Skeletal muscle cell (primary cell): Measurements from ENCODE around the gene TMEM39A.

Experiments used
- DNase-seq: peaks from one replicate; pipeline ENCODE4 v3.0.0-alpha.2; 2010; ENCODE audit warnings: low read depth
- H3K4me3 ChIP-seq: 2 replicates; pipeline ENCODE4 v1.5.1; 2011; ENCODE audit warnings: low read depth, mild to moderate bottlenecking, control low read depth, low read length, moderate library complexity

Gene TMEM39A

DNA sequence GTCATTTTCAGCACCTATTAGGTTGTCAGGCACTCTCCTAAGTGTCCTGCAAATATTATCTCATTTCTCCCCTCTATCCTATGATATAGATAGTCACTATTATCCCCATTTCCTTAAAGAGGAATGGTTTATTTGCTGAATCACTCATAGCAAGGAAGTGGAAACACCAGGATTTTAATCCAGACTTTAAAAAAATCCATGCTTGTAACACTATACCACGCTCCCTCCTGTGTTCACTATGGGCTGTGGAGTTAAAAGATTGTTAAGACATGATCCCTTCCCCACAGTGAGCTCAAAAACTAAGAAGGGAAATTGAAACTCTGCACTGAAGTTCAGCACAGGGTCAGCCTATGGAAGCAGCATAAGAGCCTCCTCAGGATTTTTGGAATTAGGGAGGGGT is 60.2 kb downstream of the TMEM39A start:
- no peak for DNase-seq
- no peak overlapping the region for H3K4me3 ChIP-seq

DNA sequence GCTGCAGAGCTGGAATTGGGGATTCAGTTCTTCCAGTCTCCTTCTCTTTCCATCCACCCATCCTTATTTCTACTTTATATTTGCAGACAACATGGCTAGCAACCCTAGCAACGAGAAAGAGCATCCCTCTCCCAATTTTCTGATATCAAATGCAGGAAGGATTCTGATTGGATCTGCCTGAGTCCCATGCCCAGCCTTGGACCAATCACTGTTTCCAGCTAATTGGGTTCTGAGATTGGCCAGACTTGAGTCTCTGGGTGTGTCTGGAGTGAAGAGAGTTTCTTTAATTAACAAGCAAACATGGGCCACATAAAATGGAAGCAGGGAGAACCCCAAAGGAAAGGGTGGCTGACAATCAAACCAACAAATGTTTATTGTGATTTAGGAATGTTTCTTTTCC is 60.6 kb downstream of the TMEM39A start:
- H3K4me3 ChIP-seq: no peak overlapping the region
- DNase-seq: no peak

DNA sequence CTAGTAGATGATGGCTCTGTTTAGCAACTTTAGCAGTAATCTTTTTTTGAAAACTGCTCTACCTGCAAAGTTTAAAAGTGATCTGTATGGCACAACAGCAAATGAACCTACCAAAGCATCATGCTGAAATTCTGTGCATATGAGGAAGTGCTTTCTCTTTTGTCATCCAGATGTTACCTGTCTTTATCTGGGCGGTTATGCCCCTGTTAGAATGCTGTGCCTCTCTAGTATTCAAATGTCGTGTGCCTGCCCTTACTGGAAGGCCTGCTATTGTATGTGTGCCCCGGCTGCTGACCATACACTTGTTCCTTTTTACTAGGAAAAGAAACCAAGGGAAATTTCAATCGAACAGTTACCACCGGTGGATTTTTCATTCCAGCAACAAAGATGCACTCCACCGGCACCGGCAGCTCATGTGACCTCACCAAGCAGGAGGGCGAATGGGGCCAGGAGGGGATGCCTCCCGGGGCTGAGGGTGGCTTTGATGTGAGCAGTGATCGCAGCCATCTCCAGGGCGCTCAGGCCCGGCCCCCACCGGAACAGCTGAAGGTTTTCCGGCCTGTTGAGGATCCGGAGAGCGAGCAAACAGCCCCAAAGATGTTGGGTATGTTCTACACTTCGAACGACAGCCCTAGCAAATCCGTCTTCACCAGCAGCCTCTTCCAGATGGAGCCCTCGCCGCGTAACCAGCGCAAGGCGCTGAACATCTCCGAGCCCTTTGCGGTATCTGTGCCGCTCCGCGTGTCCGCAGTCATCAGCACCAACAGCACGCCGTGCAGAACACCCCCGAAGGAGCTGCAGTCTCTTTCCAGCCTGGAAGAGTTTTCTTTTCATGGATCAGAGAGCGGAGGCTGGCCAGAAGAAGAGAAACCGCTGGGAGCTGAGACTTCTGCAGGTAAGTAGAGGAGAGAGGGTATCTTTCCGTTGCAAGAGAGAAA is 61.6 kb downstream of the TMEM39A start:
- no peak overlapping the region for H3K4me3 ChIP-seq
- no peak for DNase-seq

DNA sequence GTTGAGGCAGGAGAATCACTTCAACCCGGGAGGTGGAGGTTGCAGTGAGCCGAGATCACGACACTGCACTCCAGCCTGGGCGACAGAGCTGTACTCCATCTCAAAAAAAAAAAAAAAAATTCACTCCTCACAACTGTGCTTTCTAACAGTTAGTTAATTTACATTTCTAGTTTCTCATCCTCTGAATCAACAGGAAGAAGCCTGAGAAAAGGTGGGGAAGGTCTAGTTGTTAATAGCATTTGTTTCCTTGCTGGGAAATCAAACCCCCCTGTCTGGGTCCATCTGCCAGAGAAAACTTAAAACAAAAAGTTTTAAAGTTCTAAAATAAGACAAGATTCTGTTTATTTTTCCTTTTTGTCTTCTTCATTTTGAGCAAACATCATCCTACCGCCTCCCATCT is 62.3 kb downstream of the TMEM39A start:
- DNase-seq: no peak
- H3K4me3 ChIP-seq: no peak overlapping the region

DNA sequence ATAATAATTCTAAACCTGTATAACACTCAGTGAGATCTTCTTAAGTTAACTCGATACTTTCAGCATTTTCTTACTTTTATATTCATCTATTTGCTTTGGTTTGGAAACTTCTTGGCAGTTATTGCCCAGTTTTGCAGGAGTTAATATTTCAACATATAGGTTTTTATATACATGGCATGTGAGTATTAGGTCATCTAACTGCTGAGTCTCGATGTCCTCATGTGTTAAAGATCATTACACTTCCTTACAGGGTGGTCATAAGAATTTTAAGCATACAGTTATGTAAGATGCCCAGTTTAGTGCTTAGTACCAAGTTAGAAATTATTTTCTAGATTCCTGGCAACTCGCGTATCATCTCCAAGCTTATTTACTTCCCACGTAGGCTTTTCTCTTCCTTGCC is 62.9 kb downstream of the TMEM39A start:
- DNase-seq: no peak
- no peak overlapping the region for H3K4me3 ChIP-seq

DNA sequence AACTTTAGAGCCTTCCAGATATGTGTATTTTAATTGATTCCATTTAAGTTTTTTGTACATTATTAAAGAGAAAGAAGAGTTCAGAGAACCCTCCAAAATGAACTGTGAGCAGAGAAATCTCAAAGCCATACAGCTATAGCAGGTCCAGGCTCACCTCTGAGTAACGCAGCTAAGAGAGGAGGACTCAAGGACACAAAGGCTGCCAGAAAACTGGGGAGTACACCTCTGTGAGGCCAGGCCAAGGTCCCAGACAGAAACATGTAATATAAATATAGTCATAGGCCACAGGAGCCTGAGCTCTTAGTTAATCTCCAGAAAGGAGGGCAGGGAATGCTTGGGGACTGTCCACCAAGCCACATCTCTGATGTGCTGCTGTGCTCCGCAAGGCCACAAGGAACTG is 66.5 kb downstream of the TMEM39A start:
- no peak for DNase-seq
- H3K4me3 ChIP-seq: no peak overlapping the region

DNA sequence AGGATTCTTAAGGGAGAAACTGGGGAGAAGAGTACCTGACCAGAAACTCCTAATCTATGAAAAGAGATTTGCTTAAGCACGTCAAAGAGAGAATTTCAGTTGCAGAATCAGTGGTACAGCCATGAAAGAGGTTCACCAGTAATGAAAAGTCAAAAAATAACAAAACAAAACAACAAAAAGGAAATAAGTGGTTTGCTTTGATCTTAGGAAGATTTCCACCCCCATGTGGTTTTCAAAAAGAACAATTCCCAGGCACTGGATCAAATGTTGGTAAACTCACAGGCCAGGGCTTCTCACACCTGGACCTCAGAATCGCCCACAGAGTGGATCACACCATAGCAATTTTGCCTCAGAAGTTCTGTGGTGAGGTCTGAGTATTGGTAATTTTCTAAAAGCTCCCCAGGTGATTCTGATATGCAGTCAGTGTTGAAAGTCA is 67.5 kb downstream of the TMEM39A start:
- no peak overlapping the region for H3K4me3 ChIP-seq
- DNase-seq: no peak

DNA sequence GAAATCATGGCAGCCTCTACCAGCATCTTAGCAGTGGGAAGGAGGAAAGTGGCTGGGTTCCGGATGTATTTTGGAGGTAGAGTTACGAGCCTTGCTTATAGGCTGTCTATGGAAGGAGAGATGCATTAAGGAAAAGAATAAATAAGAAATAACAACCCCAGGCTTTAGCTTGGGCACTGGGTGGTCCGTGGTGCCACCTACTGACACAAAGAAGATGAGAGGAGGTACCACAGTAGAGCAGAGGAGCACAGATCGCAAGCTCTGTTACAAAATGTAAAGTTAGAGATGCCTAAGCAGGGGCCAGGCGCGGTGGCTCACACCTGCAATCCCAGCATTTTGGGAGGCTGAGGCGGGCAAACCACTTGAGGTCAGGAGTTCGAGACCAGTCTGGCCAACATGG is 74.8 kb downstream of the TMEM39A start:
- no peak for DNase-seq
- no peak overlapping the region for H3K4me3 ChIP-seq

DNA sequence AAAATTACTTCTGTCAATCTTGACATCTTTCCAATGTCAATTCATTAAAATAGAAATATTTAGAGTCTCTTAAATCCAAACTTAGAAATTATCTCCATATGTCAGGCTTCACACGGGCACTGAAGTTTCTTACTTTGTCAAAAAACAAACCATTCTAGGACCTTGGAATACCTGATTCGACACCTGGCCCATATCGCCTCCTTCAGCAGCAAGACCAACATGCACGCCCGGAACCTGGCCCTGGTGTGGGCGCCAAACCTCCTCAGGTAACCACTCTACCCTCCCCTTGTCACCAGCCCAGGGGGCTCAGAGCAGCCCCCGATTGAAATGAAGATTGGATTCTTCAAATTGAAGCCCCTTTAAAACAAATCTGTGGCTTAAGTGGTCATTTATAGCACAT is 81.3 kb downstream of the TMEM39A start:
- DNase-seq: no peak
- no peak overlapping the region for H3K4me3 ChIP-seq

DNA sequence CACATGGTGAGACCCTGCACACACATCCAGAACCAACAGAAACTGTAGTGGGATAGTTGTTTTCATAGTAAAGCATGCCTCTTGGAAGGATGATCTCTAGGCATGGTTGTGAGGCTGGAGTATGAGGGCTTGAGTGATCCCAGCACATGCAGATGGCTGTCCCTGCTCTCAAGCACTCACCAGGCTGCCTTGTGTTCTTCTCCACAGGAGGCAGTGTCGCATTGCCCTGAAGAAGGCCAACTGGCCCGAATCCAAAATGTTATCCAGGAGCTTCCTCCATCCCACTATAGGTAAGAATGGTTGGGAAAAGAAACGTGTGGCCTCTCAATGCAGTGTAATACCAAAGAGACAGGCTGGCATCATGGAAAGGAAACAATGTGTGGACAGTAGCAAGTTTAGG is 82.7 kb downstream of the TMEM39A start:
- DNase-seq: no peak
- H3K4me3 ChIP-seq: no peak overlapping the region
